HG03565 (cell line): ENCODE results near the gene ANXA8.

ENCODE experiments used
- ATAC-seq: cut with Tn5 transposase; IDR thresholded peaks from one replicate; pipeline ENCODE4 v1.9.1; 2021; ENCODE audit warnings: mild to moderate bottlenecking, moderate library complexity; ENCODE audit not compliant: unreplicated experiment

Gene ANXA8

DNA sequence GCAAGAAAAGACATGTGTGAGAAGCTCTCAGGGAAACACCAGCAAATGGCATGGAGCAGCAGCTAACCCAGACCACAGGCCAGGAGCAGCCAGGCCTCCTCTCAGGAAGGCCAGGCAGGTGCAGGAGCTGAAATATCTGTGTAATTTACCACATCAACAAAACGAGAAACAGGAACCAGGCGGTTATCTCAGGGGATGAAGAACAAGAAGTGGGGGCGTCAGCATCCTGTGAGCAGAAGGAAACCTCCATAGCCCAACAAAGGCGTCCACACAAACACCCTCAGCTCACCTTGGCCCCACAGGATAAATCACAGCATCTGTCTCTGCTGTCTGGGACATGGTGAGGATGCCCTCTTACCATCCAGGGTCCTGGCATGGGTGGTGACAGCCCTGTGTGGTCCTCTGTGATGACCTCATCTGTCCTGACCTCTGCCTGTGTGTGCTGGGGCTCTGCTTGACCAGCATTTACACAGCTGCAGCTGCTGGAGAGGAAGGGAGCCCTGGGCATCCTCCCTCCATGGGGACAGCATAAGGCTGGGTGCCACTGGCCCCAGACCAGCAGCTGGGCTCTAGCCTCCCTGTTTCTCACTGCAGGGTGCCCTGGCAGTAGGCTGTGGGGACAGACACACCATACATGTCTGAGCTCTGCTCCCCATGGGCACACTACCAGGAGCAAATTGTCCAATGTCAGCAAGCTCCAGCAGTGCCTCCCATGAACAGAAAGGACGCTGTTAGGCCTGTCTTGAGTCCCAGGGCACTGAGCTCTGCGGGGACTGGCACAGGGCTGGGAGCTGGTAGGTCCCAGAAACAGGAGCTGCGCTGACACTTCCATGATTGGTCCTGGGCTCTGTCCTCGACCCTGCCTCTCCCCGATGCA, 34.6 kb downstream of the ANXA8 start:
- no peak for ATAC-seq

DNA sequence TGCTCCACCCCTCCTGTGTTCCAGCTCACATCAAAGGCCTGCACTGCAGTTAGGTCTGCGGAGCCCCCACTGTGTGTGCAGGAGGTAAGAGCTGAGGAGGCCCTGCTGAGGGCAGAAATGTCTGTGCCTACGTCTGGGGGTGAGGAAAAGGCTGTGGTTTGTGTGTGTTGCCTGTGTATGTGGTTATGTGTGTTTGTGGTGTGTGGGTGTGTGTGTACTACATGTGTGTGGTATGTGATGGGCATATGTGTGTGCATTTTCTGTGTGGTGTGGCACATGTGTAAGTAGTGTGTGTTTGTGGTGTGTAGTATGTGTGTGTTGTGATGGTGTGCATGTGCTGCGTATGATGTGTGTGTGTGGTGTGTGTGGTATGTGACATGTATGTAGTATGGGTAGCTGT, 36.2 kb downstream of the ANXA8 start:
- ATAC-seq = no peak

DNA sequence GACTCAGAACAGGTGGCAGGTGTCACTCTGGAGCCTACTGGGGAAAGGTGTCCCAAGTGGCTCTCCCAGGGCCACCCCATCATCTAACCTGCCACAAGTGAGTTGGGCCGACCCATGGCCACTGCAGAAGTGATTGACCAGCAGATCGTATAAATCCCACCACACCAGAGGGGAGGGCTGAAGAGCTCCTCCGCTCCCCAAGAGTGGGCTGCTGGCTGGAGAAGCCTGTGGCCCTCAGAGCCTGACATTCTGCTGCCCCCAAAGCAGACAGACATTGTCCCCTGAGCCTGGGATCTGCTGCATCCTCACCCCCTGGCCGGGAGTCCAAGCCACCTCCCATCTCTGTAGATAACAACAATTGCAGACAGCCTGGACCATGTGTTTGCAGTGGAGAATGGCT, 36.7 kb downstream of the ANXA8 start:
- no peak for ATAC-seq

DNA sequence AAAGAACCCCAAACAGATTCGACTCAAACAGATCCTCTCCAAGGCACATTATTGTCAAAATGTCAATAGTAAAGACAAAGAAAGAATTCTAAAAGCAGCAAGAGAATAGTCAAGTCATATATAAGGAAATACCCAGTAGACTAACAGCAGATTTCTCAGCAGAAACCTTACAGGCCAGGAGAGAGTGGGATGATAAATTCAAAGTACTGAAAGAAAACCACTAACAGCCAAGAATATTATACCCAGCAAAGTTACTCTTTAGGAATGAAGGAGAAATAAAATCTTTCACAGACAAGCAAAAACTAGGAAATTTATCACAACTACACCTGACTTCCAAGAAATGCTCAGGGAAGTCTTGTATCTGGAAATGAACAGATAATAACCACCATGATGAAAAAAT, 38.2 kb downstream of the ANXA8 start:
- ATAC-seq = no peak

DNA sequence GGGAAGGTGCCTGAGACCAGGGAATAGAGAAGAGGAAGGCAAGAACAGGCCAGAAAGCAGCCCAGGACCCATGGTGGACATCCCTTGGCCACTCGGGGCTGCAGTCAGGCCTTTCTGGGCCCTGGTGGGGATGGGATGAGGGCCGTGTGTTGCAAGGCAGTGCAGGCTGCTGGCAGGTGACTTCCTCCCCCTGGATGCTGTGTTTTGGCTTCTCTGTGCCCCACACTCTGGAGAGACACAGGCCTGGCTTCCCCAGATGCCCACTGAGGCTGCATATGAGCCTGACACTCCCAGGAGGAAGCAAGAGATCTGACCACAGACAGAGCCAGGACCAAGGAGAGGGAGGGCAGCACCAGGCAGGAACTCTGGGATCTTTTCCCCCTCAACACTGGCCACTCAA, 39.9 kb downstream of the ANXA8 start:
- ATAC-seq = no peak

DNA sequence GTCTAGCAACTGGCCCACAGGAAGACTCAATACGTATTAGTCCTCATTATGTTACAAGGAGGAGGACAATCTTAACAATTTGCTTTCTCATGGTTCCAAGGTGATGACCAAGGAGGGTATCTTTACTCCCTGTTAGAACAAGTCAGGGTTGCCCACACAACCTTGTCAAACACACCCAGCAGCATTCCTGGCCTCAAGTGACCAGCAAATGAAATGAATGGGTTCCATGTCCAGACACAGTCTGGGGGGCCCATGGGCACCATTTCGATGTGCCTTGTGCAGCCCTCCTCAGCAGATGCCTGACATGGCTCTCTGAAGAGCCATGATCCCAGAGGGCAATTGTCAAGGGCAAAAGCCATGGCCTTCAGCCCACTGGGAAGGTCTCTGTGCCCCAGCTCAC, 40.8 kb downstream of the ANXA8 start:
- ATAC-seq = no peak

DNA sequence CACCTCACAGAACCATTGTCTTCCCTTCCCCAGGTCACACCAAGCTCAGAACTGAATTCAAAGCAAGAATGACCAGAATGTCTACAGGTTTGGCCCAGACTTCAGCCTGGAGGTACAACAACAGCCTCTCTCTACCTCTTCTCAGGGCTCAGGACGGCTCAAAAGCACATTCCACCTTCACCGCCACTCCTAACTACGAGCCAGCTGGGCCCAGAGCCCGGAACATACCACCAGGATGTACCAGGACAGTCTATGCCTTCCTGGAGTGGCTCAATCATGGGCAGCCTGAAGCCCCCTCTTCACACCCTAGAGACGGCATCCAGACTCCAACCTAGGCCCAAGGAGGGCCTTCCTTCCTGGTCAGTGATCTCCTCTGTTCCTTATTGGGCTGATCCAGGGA, 41.6 kb downstream of the ANXA8 start:
- no peak for ATAC-seq

DNA sequence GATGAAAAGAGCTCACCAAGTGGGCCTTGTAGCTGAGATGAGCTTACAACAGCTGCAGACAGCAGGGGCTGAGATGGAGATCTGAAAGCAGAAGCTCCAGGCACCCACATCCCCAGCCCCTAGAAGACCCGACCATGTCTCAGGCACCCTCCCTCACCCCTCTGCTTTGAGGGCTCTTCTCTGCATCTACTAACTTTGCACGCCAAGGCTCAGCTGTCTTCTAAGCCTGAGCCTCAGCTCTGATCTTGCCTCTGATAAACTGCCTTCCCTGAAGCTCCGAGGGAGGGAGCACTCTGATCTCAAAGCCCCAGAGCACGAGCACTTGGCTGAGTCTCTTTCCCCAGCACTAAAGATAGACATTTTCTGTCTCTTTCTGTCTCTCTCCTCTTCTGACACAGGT, 42.0 kb downstream of the ANXA8 start:
- no peak for ATAC-seq

DNA sequence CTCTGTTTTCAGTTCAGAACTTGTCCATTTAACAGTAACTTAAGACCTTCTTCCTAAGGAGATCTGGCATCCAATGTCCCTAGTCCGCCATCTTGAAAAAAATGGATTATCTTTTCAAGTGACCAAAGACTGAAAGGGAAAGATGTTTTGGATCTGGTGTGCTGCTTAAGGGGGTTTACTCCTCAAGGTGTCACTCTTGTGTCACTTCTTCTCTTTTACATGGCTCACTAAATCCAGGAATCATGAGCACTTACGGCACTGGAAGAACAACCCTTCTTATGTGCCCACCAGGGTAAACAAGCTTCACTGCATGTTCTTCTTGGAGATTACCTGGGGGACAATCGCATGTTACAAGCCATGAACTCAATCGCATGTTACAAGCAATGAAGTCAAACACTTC, 43.7 kb downstream of the ANXA8 start:
- no peak for ATAC-seq

DNA sequence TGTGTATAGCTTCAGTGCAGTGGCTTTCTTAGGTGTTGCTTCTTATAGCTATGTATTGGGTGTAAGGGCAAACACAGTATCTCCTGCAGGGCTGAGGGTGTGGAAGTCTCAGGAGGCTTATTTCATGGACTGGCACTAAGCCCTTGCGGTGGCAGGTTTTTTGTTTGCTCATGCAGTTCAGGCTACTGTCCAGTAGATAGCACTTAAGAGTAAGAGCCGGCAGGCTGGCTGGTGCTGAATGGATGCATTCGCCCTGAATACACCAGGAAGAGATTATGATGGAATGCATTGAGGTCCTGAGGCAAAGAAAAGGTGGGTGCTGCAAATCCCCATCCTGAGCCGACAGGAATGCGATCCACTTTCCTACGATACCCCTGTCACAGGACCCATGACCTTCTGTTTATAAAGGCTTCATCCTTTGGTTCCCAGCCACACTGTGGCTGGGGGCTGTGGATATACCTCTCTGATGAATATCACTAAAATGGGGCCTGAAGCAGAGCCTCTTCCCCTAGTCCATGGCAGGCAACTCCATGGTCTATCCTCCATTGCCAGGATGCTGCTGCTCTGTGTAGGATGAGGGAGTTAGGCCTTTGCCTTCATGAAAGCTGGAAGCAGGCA, 44.9 kb downstream of the ANXA8 start:
- no peak for ATAC-seq

DNA sequence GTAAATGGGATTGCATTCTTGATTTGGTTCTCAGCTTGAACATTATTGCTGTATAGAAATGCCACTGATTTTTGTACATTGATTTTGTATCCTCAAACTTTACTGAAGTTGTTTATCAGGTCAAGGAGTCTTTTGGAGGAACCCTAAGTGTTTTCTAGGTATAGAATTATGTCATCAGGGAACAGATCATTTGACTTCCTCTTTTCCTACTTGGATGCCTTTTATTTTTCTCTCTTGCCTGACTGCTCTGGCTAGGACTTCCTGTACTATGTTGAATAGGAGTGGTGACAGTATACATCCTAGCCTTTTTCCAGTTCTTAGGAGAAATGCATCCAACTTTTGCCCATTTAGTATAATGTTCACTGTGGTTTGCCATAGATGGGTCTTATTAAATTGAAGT, 48.8 kb downstream of the ANXA8 start:
- no peak for ATAC-seq

DNA sequence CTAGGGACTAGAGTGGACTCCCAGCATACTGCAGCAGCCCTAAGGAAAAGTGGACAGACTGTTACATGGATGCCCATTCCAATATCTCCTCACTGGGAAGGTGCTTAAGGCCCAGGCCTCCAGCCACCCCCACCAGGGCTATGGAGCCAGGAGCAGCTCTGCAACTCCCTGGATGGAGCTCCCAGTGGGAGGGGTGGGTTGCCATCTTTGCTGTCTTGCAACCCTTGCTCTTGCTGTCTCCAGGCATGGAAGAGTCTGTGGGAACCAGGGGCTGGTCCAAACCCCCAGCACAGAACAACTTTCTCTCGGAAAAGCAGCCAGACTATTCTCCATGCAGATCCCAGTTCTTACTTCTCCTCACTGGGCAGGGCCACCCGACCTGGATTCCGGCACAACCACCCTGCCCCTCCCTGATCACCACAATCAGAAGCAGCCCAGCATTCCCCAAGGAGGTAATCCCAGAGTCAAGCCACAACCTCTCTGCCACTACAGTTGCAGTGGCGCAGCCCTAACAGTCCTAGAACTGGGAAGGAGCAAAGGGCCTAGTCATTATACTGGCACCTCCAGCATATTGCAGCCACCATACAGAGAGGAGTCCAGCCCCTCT, 58.0 kb downstream of the ANXA8 start:
- ATAC-seq = no peak

DNA sequence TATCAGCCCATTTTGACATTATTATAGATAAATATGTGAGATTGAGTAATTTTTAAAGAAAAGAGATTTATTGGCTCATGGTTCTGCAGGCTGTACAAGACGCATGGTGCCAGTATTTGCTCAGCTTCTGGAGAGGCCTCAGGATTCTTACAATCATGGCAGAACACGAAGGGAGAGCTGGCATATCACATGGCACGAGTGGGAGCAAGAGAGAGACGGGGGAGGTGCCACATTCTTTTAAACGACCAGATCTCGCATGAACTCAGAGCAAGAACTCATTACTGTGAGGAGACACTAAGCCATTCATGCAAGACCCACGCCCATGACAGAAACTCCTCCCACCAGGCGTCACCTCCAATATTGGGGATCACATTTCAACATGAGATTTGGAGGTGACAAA, 59.7 kb downstream of the ANXA8 start:
- ATAC-seq = no peak

DNA sequence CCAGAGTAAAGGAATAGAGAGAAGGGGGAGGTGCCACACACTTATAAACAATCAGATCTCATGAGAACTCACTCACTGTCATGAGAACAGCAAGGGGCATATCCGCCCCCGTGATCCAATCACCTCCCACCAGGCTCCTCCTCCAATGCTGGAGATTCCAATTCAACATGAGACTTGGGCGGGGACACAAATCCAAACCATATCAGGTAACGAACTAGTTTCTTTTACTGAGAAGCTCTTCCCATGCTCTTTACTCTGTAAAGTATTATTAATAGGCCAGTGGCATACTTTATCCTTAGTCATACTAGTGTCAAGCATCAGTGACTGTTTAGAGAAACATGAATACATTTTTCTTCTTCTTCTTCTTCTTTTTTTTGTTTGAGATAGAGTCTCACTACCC, 60.4 kb downstream of the ANXA8 start:
- ATAC-seq = no peak

DNA sequence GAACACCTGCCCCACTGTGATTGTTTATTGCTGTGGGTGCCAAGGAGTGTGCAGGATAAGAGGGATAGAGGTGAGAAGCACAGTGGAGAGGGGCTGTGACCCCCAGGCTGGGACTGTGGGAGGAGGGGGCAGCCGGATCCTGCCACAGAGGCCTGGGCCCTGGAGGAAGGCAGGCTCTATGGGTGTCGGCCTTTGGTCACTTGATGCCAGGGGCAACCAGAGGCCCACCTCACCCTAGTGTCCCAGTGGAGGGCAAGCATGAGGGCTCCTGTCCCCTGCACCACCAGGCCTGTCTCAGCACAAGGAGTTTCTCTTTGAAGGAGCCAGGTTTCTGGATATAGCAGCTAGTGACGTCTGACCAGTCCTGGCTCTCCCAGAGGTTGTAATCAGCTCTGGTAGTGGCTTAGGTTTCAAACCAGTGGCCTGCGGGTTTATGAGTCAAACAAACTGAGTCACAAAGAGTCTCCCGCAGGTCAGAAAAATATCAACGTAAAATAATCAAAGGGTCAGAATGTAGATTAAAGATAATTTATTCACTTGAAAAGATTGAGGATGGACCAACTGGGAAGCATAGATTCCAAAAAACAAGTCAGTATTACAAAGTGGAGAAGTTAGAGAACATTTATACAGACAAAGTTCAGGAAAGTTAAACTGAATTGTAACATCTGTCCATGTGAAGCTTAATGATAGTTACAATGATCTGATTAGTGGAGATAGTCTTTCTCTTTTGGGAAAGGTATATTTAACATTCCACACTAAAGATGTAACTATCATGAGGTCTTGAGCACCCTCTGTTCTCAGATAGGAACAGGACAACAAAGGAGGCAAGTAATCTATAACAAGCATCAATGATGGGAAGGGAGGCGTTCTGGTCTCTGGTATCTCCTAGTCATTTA, 62.6 kb downstream of the ANXA8 start:
- ATAC-seq = no peak

DNA sequence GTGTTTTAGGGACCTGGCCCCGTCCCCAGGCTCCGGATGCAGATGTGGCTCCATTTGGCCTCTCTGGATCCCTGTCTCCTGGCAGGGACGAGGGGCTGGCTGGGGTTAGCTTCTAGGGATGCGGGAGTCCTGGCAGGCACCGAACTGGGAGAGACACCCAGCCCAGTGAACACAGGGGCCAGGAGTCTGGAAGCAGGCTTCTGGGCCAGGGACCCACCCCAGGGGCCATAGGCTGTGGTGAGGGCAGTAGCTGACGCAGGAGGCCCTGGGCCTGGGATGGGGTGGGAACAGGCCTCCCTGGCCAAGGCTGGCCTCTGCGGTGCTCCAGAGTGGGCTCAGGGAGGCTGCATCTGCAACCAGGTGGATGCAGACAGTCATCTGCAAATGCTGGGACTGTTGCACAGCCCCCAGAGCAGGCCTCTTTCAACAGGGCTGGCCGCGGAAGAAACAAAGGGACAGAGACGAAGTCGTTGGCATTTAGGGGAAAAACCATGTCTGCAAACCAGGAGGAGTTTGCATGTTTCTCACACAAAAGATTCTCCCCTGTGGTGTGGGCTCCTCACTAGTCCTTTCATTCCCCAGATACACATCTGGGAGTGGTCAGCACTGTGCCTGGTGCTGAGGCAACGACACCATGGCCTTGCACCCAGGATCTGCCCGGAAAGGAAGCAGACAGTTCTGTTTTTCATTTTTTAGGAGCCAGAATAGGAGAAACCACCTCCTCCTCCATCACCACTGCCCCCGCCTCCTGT, 63.4 kb downstream of the ANXA8 start:
- ATAC-seq = no peak

DNA sequence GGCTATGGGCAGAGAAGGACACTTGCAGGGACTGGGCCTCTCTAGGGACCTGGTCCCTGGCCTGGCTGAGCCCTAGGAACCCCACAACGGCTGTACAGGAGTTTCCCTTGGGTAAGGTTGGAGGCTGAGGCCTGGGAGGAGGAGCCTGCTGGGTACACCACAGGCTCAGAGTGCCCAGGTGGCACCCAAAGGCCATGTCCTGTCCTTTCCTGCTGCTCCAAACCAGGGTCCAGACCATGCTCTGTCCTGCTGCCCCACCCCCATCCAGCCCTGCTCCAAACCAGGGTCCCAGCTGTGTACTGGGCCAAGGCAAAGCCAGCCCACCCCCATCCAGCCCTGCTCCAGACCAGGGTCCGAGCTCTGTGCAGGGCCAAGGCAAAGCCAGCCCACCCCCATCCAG, 64.5 kb downstream of the ANXA8 start:
- no peak for ATAC-seq

DNA sequence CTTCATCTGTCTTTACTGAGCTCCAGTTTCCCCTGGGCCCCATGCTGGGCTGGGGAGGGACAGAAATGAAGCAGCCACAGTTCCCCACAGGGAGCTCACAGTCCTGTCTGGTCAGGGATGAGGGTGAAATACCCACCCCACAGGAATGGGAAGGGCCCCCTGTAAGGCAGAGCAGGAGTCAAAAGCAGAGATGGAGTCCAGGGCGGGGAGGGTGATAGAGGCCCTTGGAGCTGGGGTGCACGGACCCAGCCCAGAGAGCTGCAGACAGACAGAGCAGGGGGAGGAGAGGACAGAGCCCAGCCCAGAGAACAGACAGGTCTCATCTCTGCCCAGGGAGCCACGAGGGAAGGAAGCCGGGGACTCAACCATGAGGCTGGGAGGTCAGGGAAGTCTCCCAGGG, 64.9 kb downstream of the ANXA8 start:
- no peak for ATAC-seq

DNA sequence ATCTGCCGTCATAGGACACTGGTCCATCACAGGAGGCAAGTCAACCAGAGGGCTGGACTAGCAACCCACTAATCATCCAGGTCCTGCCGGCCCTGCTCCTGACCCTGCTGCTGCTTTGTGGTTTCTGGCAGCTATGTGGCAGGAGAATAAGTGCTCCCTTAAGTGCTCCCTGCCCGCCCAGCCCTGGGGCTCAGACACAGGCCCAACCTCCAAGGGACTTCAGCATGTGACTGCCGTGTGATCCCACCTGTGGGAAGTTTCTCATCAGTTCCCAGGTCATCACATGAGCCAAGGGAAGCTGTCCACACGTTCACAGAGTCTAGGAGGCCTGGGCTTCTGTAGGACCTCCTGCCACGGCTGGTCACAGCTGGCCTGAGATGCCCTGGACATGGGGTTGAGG, 65.6 kb downstream of the ANXA8 start:
- no peak for ATAC-seq
